Colonic mucosa (tissue), 4 donors: ENCODE measurements around the gene TNIK. TPM values are rescaled to one million over a fixed set of nuclear protein-coding genes. Genes with fewer than 3 reads are reported as not detected.

ENCODE experiments used
- DNase-seq: peaks from one replicate; pipeline ENCODE4 v3.0.0-alpha.2; 2020
- H3K27ac ChIP-seq: fragments of 200-600 bp; one replicate; pipeline ENCODE4 v1.8.0; 2021
- H3K27me3 ChIP-seq: fragments of 200-600 bp; one replicate; pipeline ENCODE4 v1.8.0; 2021
- H3K36me3 ChIP-seq: fragments of 200-600 bp; one replicate; pipeline ENCODE4 v1.8.0; 2021
- H3K4me1 ChIP-seq: fragments of 200-600 bp; one replicate; pipeline ENCODE4 v1.8.0; 2021; ENCODE audit warnings: mild to moderate bottlenecking
- H3K4me3 ChIP-seq: fragments of 200-600 bp; one replicate; pipeline ENCODE4 v1.8.0; 2021
- H3K9ac ChIP-seq, 2 donors: one replicate each; pipeline ENCODE4 v1.7.0; 2013; ENCODE audit warnings: control low read depth in 2 of 2, low read depth in 2 of 2, low read length in 2 of 2
- H3K9me3 ChIP-seq: fragments of 200-600 bp; one replicate; pipeline ENCODE4 v1.8.0; 2021
- CTCF ChIP-seq: fragments of 200-600 bp; IDR thresholded peaks from one replicate; pipeline ENCODE4 v1.8.0; 2022; ENCODE audit warnings: antibody characterized with exemption, mild to moderate bottlenecking
- intact Hi-C: fragments of 100-400 bp; cut with DNase I; formaldehyde crosslinking; loops from one replicate; pipeline ENCODE4 v1.14.1; 2022
- total RNA-seq, 2 donors: library from RNA; stranded (reverse); fragmentation: NEBNext Ultra II Directional in 1 of 2; extraction: Animal tissue kit (Norgen Biotek cat#: 25700) in 1 of 2; gene quantifications; one replicate each; pipeline ENCODE4 v1.2.1, GENCODE V29; 2021
- donor health status: healthy.
- donor health status: DM: no; HTN: no; CAD: no.
- donor health status: DM: no; HTN: no; CAD: no.

Gene TNIK
- total RNA-seq, 2 donors from 2014 or later: 19.9 to 30.9 TPM

GRCh38 chr3:171160325-171160724 lies 299.9 kb downstream of the TNIK start:
- no peak overlapping the region for H3K4me3 ChIP-seq
- intact Hi-C loops: no loop called here
- no peak for TF ChIP-seq CTCF

GRCh38 chr3:171159822-171160157 lies 300.4 kb downstream of the TNIK start:
- no peak for TF ChIP-seq CTCF
- no peak overlapping the region for H3K27ac ChIP-seq
- no peaks in the 10 kb centered on the region for H3K27me3 ChIP-seq
- no peak for DNase-seq
- no peak overlapping the region for H3K4me3 ChIP-seq
- intact Hi-C loops: no loop called here
- no peaks in the 10 kb centered on the region for H3K9me3 ChIP-seq
- no peaks in the 10 kb centered on the region for H3K36me3 ChIP-seq
- no peak overlapping the region for H3K9ac ChIP-seq
- H3K4me1 ChIP-seq: no peaks in the 10 kb centered on the region

More at GRCh38 chr3:171160325-171160724, 299.9 kb downstream of the TNIK start:
- Histone ChIP-seq H3K9ac (no peak overlapping the region), H3K27me3 (no peaks in the 10 kb centered on the region), H3K36me3 (no peaks in the 10 kb centered on the region), H3K27ac (no peak overlapping the region), H3K4me1 (no peaks in the 10 kb centered on the region), H3K9me3 (no peaks in the 10 kb centered on the region)
- no peak for DNase-seq

- DNase-seq: no peak
- Histone ChIP-seq H3K9me3 (no peaks in the 10 kb centered on the region), H3K9ac (no peak overlapping the region), H3K27me3 (no peaks in the 10 kb centered on the region), H3K36me3 (no peaks in the 10 kb centered on the region), H3K4me1 (no peaks in the 10 kb centered on the region), H3K27ac (no peak overlapping the region), H3K4me3 (no peak overlapping the region)
- TF ChIP-seq CTCF: no peak
- intact Hi-C loops: no loop called here
Observed at GRCh38 chr3:171159024-171159821, 301.0 kb downstream of the TNIK start.

- Histone ChIP-seq H3K4me3 (no peak overlapping the region), H3K9me3 (no peaks in the 10 kb centered on the region), H3K4me1 (no peaks in the 10 kb centered on the region), H3K9ac (no peak overlapping the region), H3K36me3 (no peaks in the 10 kb centered on the region), H3K27ac (no peak overlapping the region), H3K27me3 (no peaks in the 10 kb centered on the region)
- intact Hi-C loops: no loop called here
- no peak for DNase-seq
- TF ChIP-seq CTCF: no peak
Observed at GRCh38 chr3:171157980-171158379, 302.2 kb downstream of the TNIK start.

GRCh38 chr3:171157286-171157685 lies 302.9 kb downstream of the TNIK start:
- no peaks in the 10 kb centered on the region for H3K27me3 ChIP-seq
- no peaks in the 10 kb centered on the region for H3K9me3 ChIP-seq
- intact Hi-C loops: no loop called here
- H3K27ac ChIP-seq: no peak overlapping the region
- no peaks in the 10 kb centered on the region for H3K36me3 ChIP-seq
- H3K4me1 ChIP-seq: no peaks in the 10 kb centered on the region
- no peak for DNase-seq
- no peak overlapping the region for H3K4me3 ChIP-seq
- no peak for TF ChIP-seq CTCF
- no peak overlapping the region for H3K9ac ChIP-seq
